HG02840 (cell line): Measurements from ENCODE around the gene DNAJB13.

Experiments
- ATAC-seq: cut with Tn5 transposase; IDR thresholded peaks from one replicate; pipeline ENCODE4 v1.9.1; 2021; ENCODE audit warnings: mild to moderate bottlenecking, moderate library complexity, moderate number of reproducible peaks; ENCODE audit not compliant: unreplicated experiment, low FRiP score

Gene DNAJB13

DNA sequence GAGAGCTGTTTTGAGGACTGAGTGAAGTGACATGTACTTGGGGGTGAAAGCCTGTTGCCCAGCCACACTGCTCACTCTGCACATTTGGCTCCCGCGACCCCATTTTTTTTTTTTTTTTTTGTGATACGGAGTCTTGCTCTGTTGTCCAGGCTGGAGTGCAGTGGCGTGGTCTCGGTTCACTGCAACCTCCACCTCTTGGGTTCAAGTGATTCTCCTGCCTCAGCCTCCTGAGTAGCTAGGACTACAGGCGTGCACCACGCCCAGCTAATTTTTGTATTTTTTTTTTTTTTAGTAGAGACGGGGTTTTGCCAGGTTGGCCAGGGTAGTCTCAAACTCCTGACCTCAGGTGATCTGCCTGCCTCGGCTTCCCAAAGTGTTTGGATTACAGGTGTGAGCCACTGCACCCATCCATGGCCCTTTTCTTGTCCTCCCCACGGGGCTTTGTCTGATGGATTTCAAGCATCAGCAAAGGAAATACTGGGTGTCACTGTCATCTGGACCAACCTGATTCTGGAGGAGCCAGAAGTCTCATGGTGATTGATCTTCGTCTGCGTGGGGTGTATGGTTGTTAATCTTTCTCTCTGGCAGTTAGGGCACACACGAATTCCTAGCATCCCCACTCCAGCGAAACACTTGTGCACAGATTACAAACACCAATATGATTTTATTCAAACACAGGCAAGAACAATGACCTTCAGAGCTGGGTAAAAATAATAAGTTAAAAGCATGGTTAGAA is 61.4 kb downstream of the DNAJB13 start:
- no peak for ATAC-seq

DNA sequence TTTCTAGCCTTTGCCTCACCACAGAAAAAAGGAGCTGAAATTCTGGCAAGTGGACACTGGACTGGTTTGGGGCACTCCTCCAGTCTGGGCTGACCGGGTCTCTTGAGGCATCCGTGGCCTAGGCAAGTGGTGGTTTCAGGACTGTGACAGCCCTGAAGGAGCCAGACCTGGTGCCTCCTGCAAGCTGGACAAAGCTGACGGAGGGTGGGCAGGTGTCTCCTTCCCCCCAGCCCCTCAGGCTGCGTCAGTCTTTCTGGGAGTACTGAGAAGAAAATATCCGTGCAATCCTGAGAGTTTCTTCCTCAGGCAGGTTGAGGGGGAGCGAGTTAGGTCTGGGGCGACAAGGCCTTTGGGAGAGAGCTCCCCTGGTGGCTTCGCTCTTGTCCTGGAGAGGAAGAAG is 62.3 kb downstream of the DNAJB13 start:
- no peak for ATAC-seq

DNA sequence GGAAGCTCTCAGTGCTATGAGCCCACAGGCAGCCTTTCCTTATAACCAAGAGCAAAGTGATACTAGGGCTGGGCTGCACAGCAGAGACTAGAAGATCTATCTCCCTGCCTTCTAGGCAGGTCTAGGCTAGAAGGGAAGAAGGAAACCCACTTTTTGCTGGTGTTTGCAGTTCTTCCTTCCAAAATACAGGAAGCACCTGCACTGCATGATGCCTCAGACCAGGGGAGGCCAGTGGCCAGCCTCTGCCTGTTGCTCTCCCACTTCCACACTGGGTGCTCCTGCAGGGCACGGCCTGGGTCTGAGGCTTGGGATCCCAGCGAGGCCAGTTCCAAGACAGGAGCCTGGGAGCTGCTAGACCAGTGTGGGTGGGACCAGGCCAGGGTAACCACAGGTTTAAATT is 64.1 kb downstream of the DNAJB13 start:
- no peak for ATAC-seq

DNA sequence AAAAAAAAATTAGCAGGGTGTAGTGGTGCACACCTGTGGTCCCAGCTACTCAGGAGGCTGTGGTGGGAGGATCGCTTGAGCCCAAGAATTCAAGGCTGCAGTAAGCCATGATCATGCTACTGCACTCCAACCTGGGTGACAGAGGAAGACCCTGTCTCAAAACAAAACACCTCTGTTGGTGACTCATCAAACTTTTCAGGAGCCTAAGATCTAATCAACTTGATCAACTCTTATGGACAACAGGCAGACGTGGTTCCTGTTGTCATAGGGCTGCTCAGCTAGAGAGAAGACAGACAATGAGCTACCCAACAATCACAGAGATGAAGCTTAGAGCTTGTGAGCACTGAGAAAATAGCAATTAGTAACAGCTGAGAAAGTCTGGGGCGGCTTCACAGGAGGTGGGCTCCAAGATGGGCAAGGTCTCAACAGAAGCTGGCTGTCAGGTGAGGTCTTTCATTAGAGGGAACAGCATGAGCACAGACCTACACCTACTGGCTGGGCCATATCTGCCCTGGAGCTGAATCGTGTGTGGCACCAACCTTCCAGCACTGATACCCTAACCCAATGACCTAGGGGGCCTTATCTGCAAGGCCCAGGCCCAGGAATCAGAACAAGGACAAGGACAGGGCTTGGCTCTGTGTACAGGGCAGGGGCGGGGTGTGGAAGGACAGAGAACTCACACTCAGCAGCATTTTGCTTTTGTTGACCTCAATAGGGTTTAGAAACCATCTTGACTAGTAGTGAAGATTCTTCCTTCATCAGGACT is 65.3 kb downstream of the DNAJB13 start:
- no peak for ATAC-seq

DNA sequence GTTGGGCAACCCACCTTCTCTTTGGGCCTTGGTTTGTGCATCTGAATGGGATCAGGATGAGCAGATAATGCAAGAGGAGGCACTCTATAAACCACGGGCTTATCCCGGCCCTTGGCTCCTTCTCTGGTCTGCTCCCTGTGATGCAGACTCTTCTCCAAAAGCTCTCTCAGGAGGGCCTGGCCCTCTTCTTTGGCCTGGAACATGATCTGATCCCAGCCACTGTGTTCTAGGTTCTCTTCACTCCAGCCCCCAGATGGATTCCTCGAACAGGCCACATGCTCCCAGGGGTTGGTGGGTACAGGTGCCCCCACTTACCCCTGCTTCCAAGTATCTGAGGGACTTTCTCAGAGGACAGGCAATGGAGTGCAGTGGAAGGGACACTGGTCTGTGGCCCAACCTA is 66.8 kb downstream of the DNAJB13 start:
- ATAC-seq, result no peak

DNA sequence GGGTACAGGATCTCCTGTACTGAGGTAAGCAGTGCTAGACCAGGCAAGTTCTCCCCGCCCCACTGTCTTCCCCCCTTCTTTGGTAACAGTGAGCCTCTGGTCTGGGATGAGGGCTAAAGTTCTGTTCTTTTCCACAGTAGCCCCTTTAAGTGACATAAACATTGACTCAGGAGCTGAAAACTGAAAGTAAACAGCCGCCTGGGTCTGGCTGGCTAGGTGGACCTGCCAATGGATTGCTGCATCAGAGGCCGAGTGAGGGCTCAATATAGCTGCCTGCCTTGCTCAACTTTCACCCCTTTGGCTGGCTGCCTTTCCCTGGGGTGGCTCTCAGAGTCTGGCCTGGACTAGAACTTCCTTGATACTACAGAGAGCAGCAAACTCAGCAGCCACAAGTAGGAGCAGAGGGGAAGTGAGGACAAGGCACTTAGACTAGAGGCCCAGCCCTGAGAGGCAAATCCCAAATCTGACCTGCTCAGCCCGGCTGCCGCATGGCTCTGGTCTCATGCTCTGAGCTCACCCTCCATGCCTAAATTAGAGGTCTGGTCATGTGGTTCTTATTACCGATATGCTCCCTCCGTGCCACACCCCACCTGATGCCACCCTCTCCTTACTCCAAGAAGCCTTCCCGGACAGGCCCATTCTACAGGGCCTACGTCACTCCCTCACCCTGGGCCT is 67.6 kb downstream of the DNAJB13 start:
- no peak for ATAC-seq

DNA sequence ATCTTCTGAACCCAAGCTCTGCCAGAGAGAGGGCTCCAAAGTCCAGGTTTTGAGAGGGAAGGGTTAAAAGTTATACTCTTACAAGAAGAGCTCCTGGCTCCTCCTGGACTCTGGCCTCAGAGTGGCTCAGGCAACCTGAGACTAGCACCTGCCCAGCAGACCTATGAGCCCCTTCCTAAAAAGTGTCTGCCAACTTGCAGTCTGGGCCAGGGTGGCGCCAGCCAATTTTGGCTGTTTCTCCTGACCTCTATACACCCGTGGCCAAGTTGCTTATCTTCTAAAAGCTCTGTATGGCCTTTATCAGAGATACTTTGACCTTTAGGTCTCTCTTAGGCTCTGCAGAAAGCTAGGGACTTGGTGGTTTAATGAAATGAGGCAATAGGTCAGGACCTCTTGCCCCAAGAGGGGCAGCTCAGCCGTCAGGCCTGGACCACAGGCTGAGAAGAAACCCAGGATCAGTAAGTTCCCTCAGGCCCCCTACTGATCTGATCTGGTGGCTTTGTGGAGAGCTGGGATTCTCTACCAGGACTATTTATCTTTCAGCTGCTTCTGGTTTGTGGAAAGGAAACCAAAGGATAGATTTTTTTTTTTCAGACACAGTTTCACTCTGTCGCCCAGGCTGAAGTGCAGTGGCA is 68.4 kb downstream of the DNAJB13 start:
- no peak for ATAC-seq

DNA sequence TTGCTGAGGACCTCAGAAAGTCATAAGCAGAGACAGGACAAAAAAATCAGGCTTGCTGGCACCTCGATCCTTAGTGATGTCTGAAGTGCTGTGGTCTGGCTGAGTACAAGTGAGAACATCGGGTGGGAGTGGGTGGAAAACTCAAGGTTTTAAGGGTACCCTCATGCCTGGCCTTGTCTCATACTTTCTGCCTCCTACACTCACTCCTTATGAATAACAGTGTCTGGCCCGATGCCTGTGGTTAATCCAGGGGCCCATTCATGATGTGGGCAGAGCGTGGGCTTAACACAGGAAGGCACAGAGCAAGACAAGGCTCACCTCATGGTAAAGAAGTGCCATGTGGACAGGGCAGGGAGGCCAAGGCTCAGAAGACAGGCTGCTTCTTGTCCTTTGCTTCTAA is 69.0 kb downstream of the DNAJB13 start:
- no peak for ATAC-seq
